HG03432 (cell line): ENCODE data around the gene C16orf86.

Experiments used
- ATAC-seq: cut with Tn5 transposase; IDR thresholded peaks from one replicate; pipeline ENCODE4 v1.9.1; 2021; ENCODE audit warnings: mild to moderate bottlenecking, moderate library complexity; ENCODE audit not compliant: unreplicated experiment

Gene C16orf86

DNA sequence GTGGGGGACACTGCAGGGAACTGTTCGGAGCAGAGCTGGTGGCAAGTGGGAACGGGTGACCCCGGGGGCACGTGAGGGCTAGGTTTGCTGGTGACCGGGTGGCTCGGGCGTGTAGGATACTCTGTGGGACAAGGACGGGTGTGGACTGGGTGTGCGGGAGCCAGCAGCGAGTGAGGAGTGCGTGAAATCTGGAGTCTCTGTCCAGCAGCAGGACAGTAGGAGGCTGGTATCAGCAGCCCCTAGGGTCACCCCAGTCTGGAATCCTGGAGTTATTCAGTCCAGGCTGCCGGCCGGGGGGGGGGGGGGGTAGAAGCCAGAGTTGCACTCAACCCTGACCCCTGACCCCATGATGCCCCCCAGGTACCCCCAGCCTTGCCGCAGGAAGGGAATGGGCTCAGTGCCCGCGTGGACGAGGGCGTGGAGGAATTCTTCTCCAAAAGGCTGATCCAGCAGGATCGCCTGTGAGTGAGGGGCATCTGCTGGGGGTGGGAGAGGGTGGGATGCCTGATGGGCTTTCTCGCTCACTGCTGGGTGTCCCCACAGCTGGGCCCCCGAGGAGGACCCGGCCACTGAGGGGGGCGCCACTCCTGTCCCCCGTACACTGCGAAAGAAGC is 12.7 kb upstream of the C16orf86 start:
- no peak for ATAC-seq

DNA sequence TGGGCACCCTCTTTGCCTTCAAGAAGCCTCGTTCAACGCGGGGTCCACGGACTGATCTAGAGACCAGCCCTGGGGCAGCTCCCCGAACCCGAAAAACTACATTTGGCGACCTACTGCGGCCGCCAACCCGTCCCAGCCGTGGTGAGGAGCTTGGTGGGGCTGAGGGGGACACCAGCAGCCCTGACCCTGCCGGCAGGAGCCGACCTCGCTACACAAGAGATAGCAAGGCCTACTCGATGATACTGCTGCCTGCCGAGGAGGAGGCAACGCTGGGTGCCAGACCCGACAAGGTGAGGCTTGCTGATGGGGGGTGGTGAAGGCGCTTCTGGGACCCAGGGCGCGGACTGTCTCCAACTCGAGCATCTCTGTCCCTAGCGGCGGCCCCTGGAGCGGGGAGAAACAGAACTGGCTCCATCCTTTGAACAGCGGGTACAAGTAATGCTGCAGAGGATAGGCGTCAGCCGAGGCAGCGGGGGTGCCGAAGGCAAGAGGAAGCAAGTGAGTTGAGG is 12.2 kb upstream of the C16orf86 start:
- ATAC-seq: no peak

DNA sequence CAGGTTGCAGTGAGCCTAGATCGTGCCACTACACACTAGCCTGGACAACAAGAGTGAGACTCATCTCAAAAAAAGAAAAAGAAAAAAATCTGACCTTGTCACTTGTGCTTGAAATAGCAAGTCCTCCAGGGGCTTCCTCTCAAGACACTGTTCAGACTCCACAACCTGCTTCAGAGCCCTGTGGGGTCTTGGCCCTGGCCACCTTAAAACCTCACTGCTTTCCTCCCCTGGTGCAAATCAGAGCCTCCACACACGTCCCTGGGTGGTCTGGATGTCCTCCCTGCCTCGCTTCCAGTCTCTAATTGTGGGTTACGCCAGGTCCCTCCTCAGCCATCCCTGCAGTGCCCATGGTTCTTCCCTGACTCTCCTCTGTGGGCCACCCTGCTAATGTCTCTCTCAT is 11.3 kb upstream of the C16orf86 start:
- ATAC-seq: no peak

DNA sequence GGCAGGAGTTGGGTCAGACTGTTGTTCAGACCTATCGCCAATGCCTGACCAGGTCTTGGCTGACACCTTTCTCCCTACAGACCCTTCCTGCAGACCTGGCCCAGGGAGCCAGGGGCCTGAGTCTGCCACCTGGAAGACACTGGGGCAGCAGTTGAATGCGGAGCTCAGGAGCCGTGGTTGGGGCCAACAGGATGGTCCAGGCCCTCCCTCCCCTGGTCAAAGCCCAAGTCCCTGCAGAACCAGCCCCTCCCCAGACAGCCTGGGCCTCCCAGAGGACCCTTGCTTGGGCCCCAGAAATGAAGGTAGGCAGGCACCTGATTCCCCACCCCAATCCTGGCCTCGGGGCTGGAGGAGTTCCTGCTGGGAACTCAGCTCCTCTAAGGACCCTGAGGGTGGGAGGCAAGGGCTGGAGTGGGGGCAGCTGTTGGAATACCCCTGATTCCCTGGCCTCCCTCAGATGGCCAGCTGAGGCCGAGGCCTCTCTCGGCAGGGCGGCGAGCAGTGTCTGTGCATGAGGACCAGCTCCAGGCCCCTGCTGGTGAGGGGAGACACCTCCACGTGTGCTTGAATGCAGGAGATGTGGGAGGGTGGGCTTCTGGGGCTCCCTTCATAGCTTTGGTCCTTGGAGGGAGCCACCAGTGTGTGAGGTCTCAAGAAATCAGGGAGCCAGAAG is 10.1 kb upstream of the C16orf86 start:
- ATAC-seq: no peak

DNA sequence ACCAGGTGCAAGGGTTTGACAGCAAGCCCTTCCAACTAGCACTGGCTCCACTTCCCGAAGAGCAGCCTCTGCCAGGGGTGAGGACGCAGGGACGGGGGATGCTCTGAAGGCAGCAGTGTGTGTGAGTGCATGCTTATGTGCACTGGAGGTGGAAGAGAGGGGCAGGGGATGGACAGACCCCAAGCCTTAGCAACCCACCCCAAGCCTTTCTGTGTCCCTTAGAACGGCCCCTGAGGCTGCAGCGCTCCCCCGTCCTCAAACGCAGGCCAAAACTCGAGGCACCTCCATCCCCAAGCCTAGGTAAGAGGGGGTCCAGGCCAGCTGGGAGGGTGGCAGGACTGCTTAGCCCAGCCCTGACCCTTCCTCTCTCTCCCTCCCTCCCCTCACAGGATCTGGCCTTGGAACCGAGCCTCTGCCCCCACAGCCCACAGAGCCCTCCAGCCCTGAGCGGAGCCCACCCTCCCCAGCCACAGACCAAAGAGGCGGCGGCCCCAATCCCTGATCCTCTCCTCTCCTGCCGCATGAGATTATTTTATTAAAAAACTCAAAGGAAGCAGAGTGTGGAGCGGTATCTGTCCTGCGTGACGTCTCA is 9.5 kb upstream of the C16orf86 start:
- ATAC-seq: no peak

DNA sequence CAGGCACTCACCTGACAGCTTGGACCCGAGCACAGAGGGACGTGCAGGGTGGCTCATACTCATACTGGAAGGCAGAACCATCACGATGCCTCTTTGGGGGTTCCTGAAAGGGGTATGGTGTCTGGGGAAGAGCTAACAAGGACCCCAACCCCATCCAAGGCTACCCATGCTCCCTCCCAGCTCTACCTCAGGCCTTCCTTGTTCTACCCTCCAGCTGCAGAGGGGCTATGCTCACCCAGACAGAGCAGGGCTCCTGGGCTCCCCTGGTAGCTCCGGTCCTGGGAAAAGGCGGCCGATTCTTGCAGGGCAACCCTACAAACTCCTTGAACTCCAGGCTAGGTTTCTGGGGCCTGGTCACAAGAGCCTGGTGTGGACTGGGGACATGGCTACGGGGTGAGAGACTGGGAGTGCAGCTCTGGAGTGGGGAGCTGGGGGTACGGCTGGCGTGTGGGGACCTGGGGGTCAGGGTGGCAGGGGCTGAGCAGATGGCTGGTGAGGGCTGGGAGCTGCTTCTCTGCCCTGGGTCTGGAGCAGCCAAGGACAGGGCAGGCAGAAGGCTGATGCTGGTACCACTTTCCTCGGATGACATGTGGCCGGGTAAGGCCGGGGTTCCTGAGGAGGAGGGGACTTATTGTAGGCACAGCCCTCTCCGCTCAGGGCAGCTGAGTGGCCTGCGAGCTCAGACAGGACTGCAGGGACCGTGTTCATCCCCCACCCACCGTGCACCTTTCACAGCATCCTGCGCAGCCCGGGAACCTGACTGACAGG is 8.7 kb upstream of the C16orf86 start:
- no peak for ATAC-seq

DNA sequence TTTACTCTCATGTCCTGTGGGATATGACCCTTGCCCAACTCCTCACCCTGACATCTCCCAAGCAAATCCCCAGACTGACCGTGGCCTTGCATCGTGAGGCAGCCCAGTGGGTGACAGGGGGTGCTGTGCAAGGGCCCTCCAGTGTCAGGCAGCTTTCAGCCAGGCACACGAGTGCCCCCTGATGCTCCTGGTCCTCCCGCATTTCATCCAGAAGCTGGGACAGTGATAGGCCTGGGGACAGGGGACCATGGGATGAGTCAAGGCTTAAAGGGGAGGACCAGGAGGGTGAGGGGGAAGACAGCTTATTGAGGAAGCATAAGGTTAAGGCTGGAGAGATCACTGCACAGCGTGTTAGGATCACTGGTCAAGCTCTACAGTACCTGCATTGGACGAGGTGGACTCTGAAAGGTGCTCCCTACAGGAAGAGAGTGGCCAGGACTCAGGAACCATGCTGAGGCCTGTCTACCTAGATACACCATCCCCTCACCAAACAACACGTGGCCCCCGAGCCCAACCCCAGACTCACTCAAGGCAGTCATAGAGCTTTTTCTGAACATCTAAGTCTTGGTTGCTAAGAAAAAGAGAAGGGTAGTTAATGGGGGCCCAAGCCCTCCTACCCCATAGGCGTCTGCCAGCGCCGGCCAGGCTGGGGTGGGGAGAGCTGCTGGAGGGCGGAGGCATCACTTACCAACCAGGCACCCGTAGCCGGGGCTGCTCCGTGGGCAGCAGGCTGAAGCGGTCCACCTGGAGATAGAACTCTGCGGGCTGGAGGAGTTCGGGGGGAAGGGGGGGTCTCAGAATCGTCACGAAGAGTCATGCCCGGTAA is 7.6 kb upstream of the C16orf86 start:
- ATAC-seq: no peak

DNA sequence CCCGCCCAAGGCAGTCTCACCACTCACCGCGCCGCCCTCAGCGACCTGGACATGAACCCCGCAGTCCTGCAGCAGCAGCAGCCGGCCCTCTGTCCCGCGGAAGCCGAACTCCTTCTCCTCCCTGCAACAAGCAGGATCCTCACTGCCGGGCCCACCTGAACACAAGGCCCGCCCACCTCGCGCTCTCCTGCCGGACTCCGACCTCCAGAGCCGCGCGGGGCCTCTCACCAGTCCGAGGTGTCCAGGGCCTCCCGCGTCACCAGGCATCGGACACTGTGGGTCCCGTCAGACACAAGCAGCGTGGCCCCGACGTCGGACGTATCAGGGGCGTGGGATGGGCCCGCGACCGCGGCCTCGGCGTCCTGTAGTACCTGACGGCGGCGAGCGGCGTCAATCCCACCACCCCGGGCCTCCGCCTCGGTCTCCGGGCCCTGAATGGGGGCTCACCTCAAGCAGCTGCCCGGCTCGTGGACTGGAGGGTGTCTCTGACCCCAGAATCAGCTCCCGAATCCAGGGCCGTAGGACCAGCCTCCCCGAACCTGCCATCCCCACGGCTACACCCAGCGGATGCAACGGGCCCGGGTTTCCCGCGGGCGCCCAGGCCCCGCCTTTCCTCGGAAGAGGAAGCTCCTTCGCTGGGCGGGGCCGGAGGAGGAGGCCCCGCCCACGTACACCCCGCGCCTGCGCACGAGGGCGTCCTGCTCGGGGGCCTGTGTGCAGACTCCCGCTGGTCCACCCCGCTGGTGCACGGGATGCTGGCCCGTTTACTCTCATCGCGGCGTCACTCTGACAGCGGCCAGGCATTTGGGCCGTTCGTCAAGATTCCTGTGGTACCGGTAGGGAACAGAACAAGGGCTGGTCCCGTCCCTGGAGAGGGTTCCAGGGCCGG is 6.7 kb upstream of the C16orf86 start, which contains the start of gene ACD:
Gene ACD (minus strand): TSS at position 586 of the 889 bp plus-strand sequence. CDS start 40 bp downstream, at position 546.
- peak; percentile 56 for ATAC-seq

DNA sequence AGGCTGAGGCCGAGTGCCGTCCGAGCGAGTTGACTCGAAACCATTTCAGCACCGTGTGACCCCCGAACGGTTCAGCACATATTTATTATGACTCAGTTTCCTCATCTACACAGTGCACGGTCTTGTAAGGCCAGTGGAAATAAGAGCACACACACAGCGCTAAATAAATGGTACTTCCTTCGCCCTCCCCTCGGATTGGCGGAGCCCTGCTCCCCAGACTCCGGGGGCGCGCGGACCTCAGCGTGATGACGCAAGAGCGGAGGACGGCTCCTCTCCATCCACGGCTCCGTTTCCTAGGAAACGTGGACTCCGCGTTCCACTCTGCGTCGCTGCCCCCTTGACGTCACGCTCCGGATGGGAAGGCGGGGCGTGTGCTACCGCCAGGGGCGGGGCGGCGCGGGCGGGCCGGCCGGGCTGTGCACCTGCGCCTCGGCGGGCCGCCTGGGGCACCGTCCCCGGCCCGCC is 6.0 kb upstream of the C16orf86 start, which contains the start of gene PARD6A:
Gene PARD6A (plus strand): TSS at position 397 of the 465 bp plus-strand sequence. CDS start 79 bp downstream, outside the sequence.
- peak; percentile 76 for ATAC-seq

DNA sequence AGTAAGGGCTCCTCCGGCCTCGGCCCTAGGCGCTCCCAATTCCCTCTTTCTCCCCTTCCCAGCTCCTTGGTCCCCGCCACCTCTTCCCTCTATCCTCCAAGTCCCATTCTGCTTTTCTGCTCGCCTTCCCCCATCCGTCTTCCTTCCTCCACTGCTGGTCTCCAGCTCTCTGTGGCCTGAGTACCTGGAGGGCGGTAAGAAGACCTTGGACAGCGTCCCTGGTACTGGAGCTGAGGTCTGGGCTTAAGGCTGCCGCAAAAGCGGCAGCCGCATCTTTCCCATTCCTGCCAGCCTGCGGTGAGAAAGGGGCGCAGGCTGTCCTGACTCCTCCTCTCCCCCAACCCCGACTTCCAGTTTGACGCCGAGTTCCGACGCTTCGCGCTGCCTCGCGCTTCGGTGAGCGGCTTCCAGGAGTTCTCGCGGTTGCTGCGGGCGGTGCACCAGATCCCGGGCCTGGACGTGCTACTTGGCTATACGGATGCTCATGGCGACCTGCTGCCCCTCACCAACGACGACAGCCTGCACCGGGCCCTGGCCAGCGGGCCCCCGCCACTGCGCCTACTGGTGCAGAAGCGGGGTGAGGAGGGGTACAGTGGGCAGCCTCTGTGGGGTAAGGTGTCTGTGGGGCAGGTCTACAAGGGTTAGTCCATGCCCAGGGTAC is 5.4 kb upstream of the C16orf86 start:
- no peak for ATAC-seq

DNA sequence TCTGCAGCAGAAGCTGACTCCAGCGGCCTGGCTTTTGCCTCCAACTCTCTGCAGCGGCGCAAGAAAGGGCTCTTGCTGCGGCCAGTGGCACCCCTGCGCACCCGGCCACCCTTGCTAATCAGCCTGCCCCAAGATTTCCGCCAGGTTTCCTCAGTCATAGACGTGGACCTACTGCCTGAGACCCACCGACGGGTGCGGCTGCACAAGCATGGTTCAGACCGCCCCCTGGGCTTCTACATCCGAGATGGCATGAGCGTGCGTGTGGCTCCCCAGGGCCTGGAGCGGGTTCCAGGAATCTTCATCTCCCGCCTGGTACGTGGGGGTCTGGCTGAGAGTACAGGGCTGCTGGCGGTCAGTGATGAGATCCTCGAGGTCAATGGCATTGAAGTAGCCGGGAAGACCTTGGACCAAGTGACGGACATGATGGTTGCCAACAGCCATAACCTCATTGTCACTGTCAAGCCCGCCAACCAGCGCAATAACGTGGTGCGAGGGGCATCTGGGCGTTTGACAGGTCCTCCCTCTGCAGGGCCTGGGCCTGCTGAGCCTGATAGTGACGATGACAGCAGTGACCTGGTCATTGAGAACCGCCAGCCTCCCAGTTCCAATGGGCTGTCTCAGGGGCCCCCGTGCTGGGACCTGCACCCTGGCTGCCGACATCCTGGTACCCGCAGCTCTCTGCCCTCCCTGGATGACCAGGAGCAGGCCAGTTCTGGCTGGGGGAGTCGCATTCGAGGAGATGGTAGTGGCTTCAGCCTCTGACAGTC is 4.5 kb upstream of the C16orf86 start:
- ATAC-seq: no peak

DNA sequence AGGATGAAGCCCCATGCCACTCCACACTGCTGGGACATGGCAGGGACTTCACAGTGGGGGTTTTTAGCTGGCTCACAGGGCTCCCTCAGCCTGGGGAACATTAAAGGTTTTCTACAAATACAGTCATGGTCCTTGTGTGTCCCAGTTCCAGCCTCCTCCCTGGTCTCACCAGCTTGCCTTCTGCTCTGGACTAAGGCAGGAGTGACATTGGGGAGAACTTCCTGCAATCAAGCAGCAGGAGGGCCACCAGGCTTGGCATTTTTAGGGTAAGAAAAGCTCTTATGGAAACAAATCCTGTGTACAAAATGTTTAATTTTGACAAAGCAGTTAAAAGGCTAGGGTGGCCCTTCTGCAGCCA is 4.0 kb upstream of the C16orf86 start:
- ATAC-seq: no peak

DNA sequence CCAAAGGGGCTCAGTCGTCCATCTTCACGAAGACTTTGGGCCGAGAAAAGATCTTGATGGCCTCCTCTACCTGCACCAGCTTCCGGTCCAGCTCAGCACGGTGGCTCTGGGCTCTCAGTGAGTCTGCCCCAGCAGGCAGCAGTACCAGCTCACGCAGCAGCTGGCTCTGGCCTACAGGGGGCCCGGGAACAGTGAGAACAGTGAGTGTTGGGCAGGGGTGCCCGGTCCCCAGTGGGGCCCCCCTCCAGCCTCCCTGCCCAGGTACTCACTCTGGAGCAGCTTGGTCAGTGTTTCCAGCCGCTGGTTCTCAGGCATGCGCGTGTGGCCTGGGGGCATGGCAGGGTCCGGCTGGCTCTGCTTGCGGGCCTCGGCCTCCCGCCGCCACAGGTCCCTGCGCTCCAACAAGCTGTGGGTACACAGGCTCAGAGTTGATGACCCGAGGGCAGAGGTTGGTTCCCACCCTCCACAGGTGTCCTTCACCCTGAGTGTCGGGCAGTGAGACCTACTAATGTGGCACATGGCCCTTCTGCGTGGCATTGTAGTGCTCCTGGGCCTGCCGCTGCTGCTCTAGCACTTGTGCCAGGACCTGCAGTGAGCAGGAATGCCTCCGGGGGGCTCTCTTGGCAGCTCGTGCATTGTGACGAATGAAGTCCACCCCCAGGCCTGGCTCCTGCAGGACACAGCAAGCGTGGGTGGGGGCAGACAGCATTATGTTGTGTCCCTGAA is 3.3 kb upstream of the C16orf86 start:
- no peak for ATAC-seq

DNA sequence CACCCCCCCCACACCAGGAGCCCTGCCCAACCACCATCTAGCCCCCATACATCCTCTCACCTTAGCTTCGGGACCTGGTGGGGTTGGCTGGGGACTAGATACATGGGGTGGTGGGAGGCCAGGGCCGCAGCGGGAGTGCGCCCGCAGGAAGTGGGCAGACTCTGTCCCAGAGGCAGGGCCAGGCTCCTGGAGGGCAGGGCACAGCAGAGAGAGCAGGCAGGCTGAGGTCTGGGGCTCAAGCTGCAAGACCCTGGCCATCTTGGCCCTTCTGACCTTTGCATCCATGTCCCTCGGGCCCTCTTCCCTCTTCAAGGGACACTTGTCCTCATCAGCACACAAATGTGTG is 2.8 kb upstream of the C16orf86 start:
- no peak for ATAC-seq

DNA sequence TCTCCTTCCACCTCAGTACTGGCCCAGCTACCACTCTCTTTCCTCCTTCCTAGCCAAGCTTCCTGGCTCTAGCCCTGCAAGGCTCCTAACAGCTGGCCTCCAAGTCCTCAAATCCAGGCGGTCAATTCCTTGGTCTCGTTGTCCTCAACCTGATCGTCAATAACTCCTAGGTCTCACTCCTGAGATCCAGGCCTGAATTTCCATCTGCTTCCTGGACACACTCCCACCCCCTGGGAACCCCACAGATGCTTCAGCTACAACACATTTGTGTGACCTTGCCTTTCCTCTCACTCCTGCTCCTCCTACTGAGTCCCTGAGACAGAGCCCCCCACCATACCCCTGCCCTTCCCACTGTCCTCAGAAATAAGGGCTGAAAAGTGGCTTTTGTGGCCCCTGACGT is 2.4 kb upstream of the C16orf86 start:
- no peak for ATAC-seq

DNA sequence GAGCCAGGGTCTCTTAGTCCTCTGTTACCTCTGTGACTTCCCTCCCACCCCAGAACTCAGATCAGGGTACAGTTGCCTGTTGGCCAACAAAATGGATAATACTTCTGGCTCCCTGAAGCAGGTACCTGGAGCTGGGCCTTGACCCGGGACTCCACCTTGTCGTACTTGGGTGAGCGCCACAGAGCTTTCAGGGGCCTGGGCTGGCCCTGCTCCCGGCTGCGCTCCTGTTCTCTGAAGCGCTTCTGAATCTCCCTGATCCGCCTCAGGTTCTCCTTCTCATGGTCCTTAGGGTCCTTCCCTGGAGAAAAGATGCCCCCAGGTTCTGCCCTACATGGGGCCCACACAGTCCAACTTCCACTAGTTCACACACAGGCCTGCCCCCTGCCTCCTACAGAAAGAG is 1.7 kb upstream of the C16orf86 start:
- no peak for ATAC-seq

DNA sequence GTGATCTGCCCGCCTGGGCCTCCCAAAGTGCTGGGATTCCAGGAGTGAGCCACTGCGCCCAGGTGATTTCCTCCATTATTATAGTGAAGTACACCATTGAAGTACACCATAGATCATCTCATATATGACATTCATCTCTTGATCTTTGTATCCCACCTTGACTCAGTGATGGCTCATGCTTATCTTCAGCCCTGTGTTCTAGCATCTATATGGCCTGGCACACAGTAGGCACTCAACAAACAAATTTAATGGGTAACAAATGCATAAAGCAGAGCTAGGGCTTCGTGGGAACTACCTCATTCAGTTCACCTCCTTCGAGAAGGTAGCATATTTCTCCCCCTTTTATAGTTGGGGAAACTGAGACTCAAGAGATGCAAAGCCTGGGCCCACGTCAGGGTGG is 1.0 kb upstream of the C16orf86 start:
- no peak for ATAC-seq
